HG02678 (cell line): ENCODE measurements around the gene RYR1.
"Not testable (repeated sequence)": the region's sequence is repeated elsewhere in the genome, so short reads cannot be mapped to it uniquely, and the experiment has no call there.

Experiments
- ATAC-seq: cut with Tn5 transposase; IDR thresholded peaks from one replicate; pipeline ENCODE4 v1.9.1; 2021; ENCODE audit warnings: mild to moderate bottlenecking, moderate library complexity; ENCODE audit not compliant: unreplicated experiment

RYR1 gene

DNA sequence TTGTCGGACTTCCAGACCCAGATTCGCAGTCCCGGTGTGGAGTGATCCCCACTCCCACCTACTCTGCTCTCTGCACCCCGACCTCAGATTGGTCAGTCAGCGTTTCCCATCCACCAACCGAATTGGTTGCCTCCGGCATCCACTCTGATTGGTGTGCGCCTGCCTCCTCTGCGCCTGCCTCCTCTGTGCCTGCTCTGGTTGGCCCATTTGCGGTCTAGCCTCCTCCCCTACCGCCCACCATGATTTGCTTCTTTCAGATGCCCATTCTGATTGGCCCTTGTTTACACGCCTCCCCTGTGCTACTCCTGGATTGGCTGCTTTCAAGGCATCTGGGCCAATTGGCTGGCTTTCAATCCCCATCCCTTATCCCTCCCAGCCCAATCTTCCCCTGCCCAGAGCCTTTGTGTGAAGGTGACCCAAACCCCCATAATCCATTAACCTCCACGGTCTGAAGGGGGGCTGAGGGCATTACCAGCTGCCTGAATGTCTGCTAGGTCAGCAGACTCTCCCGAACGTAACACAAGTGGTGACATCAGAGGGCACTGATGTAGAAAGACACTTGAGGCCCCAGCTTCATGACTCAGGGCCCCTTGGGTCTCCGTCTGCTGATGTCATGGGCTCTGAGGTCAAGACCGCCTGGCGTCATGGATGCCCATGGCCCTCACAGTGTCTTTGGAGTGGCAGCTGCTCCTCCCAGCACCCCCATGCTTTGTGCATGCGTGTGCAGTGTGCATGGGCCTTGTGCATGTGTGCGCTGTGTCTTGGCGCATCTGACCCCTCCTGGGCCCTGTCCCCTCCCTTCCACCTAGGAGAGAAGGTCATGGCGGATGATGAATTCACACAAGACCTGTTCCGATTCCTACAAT is 103.8 kb downstream of the RYR1 start:
- no peak for ATAC-seq

DNA sequence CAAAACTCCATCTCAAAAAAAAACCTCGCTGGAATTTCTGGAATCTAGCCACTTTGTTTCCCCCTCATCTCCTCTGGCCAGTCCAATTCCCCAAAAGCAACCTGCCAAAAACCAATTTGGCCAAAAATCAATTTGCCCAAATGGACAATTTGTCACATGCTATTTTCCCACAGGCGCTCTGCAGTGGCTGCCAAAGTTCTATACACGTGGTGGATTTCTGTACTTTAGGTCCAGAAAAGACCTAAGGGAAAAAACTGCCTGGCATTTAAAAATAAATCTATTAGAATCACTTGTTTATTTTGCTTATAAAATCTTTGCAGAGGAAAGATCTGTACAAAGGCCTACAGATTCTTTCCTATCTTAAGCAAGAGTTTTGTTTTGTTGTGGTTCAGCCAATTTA is 104.9 kb downstream of the RYR1 start:
- no peak for ATAC-seq

DNA sequence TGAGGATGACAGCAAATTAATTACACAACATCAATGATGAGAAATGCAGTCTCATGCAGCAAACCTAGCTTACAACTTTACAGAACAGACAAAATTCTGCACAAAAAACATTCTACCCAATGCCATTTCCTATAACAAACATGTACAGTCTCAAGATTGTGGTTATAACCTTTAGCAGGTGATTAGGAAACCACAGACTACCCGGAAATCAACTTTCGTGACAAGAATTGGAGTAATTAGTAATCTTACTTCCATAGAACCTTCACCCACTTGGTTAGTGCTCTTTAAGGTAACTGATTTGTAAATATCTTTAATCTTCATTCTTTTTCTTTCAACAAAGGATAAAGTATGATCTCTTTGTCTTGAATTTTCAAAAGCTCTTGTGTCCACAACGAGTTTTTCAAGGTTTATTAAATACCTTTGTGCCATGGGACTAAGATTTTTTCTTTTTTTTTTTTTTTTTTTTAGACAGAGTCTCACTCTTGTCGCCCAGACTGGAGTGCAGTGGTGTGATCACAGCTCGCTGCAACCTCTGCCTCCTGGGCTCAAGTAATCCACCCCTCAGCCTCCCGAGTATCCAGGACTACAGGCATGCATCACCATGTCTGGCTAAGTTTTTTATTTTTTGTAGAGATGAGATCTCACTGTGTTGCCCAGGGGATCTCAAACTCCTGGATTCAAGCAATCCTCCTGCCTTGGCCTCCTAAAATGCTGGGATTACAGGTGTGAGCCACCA is 105.5 kb downstream of the RYR1 start:
- no peak for ATAC-seq

DNA sequence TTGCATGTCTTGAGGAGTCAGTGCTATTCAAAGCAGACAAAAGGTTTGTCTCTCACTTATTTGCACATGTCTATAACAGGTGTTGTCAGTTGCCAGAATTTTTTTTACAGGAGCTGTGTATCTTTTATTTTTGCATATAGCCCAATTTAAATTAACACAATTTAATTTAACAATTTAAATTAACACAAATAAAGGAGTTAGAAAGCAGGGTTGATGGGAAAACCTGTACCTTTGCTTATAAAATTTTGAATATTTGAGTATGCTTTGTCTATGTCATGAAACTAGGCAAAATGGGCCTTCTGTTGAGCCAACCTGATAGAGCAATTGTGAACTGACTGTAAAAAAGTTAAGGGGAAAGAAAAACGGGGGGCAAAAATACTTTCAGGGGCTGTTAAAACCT is 106.3 kb downstream of the RYR1 start:
- ATAC-seq: no peak

DNA sequence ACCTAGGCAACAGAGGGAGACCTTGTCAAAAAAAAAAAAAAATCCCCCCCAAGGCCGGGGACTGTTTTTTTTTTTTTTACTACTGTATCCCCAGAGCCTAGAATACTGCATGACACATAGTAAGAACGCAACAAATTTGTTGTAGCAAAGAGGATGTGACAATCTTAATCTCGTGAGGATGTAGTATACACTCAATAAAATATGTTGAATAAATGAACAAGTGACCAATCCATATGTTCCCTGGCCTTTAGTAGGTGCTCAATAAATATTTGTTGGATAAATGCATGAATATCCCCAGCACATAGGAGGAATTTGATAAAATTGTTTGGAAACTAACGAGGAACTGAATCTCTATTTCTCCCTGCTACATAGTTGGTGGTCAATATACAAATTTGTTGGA is 108.5 kb downstream of the RYR1 start:
- ATAC-seq: no peak

DNA sequence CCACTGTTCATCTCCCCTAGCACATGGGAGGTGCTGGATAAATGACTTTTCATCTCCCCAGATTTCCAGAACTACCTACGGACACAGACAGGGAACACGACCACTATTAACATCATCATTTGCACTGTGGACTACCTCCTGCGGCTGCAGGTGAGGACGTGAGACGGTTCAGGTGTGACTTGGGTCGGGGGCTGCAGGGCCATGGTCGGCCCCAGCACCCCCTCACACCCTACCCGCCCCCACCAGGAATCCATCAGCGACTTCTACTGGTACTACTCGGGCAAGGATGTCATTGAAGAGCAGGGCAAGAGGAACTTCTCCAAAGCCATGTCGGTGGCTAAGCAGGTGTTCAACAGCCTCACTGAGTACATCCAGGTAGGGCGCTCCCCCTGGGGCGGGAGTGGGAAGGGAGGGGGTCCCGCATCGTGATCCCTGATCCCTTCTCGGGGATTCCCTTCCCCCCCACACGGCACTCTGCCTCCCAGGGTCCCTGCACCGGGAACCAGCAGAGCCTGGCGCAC is 109.9 kb downstream of the RYR1 start:
- ATAC-seq: no peak

DNA sequence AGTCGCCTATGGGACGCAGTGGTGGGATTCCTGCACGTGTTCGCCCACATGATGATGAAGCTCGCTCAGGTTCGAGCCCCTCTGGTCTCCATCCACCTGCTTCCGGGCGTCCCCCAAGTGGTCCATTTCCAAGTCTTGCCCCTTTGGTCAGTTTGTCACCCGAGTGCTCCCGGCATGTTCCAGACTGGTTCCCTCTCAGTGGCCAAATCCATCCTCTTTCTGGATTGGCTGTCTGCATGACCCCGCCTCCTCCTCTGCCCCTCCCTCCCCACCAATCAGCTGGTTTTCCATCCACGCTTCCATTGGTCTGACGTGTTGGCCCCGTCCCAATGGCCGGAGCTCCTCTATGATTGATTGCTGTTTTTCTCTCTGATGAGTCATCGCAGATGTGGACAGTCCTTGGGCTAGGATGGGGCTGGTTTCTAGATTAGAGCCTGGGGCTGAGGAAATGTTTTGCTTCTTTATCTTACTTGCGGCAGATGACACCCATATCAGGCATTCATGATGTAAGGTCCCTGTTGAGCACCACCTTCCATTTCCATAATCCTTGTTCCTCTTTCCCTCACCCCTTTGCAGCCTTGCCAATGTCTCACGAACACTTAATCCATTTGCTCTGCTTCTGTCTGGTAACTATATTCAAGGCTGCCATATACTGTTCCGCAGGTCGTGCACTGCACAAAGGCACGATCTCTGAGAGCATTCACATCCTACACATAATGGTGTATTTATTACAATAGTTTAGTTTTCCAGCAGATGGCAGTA is 110.5 kb downstream of the RYR1 start:
- ATAC-seq: no peak

DNA sequence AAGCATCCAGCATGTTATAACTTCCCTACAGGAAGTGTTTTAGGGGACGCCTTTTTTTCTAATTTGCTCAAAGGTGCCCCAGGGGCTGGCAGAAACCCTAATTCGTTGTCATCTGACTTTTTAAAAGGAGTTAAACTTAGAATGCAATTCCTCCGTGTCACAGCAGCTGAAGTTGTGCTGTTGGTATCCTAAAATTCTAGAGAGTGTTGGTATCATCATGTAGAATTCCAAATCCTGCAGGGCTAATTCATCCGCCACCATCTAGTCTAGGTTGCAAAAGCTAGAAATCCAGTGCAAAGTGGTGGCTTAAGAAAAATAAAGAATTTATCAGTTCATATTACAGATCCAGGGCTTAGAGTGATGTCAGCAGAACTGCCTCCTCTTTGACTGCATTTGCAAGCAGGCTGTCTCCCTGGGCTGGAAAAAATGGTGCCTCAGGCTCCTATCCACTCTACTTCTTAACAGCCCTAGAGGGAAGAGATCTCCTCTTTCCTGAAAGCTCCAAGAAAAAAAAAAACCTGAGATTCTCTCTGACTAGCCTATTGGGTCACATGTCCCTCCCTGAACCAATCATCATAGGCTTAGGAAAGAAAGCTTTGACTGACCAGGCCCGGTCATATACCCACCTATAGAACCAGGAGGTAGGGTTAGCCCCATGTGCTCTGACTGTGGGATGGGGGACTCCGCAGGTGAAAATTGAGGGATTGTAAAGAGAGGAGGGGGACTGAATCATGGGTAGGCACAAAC is 111.3 kb downstream of the RYR1 start:
- no peak for ATAC-seq

DNA sequence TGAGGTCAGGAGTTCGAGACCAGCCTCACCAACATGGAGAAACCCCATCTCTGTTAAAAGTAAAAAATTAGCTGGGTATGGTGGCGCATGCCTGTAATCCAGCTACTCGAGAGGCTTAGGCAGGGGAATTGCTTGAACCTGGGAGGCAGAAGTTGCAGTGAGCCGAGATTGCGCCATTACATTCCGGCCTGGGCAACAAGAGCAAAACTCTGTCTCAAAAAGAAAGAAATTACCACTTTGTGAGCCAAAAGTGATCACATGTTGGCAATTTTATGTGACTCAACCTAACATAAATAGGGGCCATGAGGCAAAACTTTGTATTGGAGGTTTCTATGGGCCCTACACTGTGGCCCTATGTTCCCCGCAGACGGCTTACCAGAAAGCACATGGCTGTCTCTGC is 112.1 kb downstream of the RYR1 start:
- ATAC-seq: no peak

DNA sequence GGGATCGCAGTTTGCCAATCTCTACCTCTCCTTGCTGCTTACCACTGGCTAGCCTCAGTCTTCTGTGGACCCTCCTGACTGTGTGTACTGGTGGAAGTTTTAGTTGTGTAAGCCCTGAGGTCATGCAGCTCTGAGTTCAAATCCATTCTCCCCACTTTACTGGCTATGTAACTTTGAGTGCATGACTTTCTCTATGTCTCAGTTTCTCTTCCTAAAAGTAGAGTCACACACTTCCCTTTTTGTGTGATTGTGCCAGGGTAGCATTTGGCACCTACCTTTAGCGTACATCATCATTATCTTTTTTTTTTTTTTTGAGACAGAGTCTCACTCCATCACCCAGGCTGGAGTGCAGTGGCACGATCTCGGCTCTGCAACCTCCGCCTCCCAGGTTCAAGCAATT is 113.9 kb downstream of the RYR1 start:
- ATAC-seq: no peak

DNA sequence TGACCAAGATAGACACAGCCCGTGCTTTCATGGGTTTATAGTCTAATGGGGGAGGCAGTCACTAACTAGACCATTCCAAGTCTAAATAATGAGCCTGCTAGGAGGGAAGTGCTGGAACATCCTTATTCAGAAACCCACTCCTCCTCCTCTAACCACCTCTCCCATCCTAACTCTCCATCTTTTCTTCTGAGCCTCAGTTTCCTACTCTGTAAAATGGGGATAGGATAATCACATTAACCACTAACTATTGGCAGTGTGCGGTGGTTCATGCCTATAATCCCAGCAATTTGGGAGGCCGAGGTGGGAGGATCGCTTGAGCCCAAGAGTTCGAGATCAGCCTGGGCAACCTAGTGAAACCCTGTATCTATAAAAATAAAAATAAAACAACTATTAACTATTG is 115.6 kb downstream of the RYR1 start:
- no peak for ATAC-seq

DNA sequence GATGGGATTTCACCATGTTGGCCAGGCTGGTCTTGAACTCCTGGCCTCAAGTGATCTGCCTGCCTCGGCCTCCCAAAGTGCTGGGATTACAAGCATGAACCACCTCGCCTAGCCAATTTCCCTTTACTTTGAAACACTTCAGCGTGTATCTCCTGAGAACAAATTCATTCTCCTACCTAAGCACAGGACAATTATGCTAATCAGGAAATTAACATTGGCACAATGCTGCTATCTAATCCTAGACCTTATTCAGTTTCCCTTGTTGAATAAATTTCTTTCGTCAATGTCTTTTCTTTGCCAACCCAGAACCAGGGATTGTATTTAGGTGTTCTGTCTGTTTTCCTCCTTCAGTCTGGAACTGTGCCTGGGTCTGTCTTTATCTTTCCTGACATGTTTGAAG is 116.5 kb downstream of the RYR1 start:
- no peak for ATAC-seq

DNA sequence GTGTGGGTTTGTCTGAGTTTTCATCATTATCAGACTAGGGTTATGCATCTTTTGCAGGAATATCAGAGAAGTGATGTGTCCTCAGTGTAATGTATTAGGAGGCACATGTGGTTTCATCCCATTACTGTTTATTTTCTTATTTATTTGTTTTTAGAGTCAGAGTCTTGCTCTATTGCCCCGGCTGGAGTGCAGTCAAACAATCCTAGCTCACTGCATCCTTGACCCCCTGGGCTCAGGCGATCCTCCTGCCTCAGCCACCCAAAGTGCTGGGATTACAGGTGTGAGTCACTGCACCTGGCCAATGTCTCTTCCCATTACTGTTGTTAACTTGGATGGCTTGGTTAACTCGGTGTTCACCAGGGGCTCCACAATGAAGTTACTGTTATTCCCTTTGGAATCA is 116.9 kb downstream of the RYR1 start:
- ATAC-seq: no peak

DNA sequence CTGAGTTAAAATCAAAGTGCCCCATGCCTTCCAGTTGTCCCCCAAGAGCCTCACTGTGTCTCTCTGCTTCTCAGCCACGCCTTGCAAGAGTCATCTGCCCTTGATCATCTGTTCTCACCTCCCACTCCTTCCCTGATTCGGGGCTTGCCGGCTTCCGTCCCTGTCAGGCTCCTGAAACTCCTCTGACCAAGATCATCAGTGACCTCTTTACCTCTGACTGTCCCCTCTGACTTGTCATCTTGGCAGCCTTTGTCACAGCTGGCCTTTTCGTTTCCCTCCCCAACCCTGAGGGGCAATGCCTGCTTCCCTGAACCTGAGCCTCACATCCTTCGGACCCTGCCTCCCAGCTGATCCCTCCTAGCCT is 117.9 kb downstream of the RYR1 start:
- peak; percentile 47 for ATAC-seq

DNA sequence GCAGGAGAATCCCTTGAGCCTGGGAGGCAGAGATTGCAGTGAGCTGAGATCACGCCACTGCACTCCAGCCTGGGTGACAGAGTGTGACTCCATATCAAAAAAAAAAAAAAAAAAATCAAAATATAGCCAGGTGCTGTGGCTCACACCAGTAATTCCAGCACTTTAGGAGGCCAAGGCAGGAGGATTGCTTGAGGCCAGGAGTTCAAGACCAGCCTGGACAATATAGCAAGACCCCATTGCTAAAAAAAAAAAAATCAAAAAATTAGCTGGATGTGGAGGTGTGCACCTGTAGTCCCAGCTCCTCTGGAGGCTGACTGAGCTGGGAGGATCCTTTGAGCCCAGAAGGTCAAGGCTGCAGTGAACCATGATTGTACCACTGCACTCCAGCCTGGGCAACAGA is 119.7 kb downstream of the RYR1 start:
- not testable (repeated sequence) for ATAC-seq

DNA sequence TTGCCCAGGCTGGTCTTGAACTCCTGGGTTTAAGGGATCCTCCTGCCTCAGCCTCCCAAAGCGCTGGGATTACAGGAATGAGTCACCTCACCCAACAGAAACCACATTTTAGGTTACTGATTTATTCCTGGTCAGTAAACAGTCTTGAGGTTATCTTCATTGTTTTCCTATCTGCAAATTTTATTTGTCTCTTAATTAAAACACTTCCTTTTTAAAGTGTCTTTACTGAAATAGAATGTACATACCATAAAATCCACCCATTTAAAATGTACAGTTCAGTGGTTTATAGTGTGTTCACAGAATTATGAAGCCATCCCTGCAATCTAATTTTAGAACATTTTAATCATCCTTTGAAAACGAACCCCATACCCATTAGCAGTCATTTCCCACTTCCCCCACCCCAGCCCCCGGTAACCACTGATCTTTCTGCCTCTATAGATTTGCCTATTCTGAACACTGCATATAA is 121.2 kb downstream of the RYR1 start:
- no peak for ATAC-seq

DNA sequence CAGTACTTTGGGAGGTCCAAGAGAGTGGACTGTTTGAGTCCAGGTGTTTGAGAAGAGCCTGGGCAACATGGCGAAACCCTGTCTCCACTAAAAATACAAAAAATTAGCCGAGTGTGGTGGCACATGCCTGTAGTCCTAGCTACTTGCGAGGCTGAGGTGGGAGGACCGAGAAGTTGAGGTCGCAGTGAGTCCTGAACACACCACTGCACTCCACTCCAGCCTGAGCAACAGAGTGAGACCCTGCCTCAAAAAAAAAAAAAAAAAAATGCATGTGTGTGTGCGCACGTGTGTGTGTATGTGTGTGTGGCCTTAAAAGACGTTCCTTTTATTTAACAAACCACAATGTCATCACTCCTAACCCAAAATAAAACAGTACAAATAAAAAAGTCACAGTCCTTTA is 121.7 kb downstream of the RYR1 start:
- ATAC-seq: no peak

DNA sequence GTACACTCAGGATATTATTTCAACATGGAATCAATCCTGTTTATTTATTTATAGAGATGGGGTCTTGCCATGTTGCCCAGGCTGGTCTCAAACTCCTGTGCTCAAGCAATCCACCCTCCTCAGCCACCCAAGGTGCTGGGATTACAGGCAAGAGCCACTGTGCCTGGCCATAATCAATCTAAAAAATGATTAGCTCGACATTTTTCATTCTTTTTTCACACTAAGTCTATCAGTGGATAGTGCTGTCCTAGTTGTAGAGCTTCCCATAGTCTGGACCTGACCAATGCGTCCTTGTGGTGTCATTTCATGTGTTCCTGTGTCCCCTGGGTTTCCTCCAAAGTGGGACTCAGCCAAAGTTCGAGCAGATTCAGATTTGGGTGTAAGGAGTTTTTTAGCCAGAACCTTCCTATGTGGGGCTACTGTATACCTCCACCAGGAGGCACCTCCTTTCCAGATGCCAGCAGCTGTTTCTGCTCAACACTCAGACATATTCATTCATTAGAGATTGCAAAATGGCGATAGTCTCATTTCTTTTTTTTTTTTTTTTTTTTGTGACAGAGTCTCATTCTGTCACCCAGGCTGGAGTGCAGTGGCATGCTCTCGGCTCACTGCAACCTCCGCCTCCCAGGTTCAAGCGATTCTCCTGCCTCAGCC is 123.2 kb downstream of the RYR1 start:
- ATAC-seq: no peak

DNA sequence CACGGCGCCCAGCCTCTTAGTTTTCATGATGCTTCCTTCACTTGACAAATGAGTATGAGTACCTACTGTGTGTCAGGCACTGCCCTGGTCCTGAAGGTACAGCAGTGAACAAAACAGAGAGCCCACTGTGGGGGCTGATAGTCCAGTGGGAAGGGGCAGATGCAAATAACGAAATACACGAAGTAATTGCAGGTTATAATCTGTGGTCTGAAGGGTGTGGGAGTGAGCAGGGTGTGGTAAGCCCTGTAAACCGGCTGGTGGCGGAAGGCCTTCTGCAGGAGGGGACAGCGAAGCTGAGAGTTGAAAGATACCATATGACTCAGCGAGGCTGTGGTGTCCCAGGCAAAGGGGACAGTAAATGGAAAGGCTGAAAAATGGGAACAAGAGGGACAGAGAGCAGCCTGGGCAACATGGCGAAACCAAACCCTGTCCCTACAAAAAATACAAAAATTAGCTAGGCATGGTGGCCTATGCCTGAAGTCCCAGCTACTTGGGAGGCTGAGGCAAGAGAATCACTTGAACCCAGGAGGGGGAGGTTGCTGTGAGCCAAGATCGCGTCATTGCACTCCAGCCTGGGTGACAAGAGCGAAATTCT is 123.8 kb downstream of the RYR1 start:
- ATAC-seq: peak; percentile 46

DNA sequence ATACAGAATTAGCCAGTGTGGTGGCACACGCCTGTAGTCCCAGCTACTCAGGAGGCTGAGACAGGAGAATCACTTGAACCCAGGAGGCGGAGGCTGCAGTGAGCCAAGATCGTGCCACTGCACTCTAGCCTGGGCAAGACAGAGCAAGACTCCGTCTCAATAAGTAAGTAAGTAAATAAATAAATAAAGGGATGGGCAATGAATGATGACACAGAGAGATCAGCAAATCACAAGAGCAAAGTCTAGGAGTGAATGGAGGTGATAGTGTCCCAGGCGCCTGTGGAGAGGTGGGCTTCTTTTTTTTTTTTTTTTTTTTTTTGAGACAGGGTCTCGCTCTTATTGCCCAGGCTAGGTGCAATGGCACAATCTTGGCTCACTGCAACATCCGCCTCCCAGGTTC is 125.4 kb downstream of the RYR1 start:
- ATAC-seq: not testable (repeated sequence)
